Regular cardiac myocyte (primary cell): Measurements from ENCODE around the gene CCDC69. TPM values are rescaled to one million over a fixed set of nuclear protein-coding genes. Genes with fewer than 3 reads are reported as not detected.

Experiments
- total RNA-seq: library from RNA; depleted of rRNA; stranded (reverse); fragments of >200 nt; gene quantifications from 2 replicates; pipeline ENCODE4 v1.2.3, GENCODE V29; 2014

CCDC69 gene
- total RNA-seq = 1.2 and 2.8 TPM in 2 replicates

GRCh38 chr5:151223447-151224264 is at the start of gene CCDC69:
Gene CCDC69 (minus strand): TSS chr5:151224092. CDS start chr5:151223970, 122 bp downstream.

GRCh38 chr5:151252762-151253604 is 29.1 kb upstream of the CCDC69 start, which contains the start of gene GM2A:
Gene GM2A (plus strand): TSS chr5:151253185. CDS start chr5:151253217, 32 bp downstream.

GRCh38 chr5:151157426-151158286 is 66.2 kb downstream of the CCDC69 start, which contains the start of gene ANXA6:
Gene ANXA6 (minus strand): TSS chr5:151157779. CDS start chr5:151147901, 9,878 bp downstream.

Other genes with a start within 250 kb of the CCDC69 start
- 10.5 and 18.6 TPM in 2 replicates for gene GPX3, start 203.5 kb downstream of the CCDC69 start, total RNA-seq
- 42.9 and 86.5 TPM in 2 replicates for gene TNIP1, start 143.1 kb downstream of the CCDC69 start, total RNA-seq
- 423 and 537 TPM in 2 replicates for gene ANXA6, start 66.3 kb downstream of the CCDC69 start, total RNA-seq
- 12.3 and 24.5 TPM in 2 replicates for gene GM2A, start 29.1 kb upstream of the CCDC69 start, total RNA-seq
- not detected in 2 replicates for gene SLC36A3, start 79.7 kb upstream of the CCDC69 start, total RNA-seq
- not detected in 2 replicates for gene SLC36A2, start 123.5 kb upstream of the CCDC69 start, total RNA-seq
- gene SLC36A1, start 223.5 kb upstream of the CCDC69 start, total RNA-seq = 4.2 and 5.1 TPM in 2 replicates